Hepatocyte (in vitro differentiated cells): ENCODE data around the gene PDE4D.

ENCODE experiments used
- CTCF ChIP-seq: fragments of 200-600 bp; sonication (generic); IDR thresholded peaks from 2 replicates; pipeline ENCODE4 v1.5.1; 2016; ENCODE audit warnings: antibody characterized with exemption, mild to moderate bottlenecking; ENCODE audit not compliant: poor library complexity
- EZH2phosphoT487 ChIP-seq: fragments of 200-600 bp; sonication (generic); IDR thresholded peaks from one replicate; pipeline ENCODE4 v1.6.1; 2018; ENCODE audit warnings: antibody characterized with exemption, mild to moderate bottlenecking, low read depth, moderate library complexity; ENCODE audit not compliant: unreplicated experiment, severe bottlenecking

- TF ChIP-seq CTCF (no peak), EZH2phosphoT487 (no peak)
Observed at GRCh38 chr5:59346514-59346913, 547.0 kb downstream of the PDE4D start.
